ENCODE measurements around the gene SETD6. TPM values are rescaled to one million over a fixed set of nuclear protein-coding genes. Genes with fewer than 3 reads are reported as not detected.
"Not testable (repeated sequence)": the region's sequence is repeated elsewhere in the genome, so short reads cannot be mapped to it uniquely, and the experiment has no call there.

SETD6 gene
- total RNA-seq, 1 donor from 2014 or later, result 25.0 TPM

GRCh38 chr16:58563775-58564174, 48.5 kb downstream of the SETD6 start:
- peaks cover 49% of the 10 kb centered on the region for H4K20me1 ChIP-seq (ENCODE audit: low read depth)
- H3K4me3 ChIP-seq, result no peak overlapping the region
- Mint-ChIP-seq H3K36me3 (peaks cover 38% of the 10 kb centered on the region), H3K27me3 (ENCODE audit: insufficient read depth, low read depth) (no peaks in the 10 kb centered on the region), H3K4me3 (no peak overlapping the region), H3K4me1 (no peaks in the 10 kb centered on the region), H3K27ac (no peak overlapping the region), H3K9me3 (no peaks in the 10 kb centered on the region)
- no peak for DNase-seq (ENCODE audit: low spot score)
- peaks cover 81% of the 10 kb centered on the region for H3K79me2 ChIP-seq (ENCODE audit: low read depth)
- no peak overlapping the region for H3K9ac ChIP-seq
- TF ChIP-seq CTCF (IDR thresholded peaks at IDR 0.05) (no peak), EZH2phosphoT487 (IDR thresholded peaks at IDR 0.05) (no peak), EZH2 (IDR thresholded peaks at IDR 0.05) (no peak)
- H2AFZ ChIP-seq (replicated peaks), result no peak overlapping the region
- H3K36me3 ChIP-seq, result peaks cover 23% of the 10 kb centered on the region
- H3F3A ChIP-seq (ENCODE audit: low read depth), result peaks cover 10% of the 10 kb centered on the region
- no peak overlapping the region for H3K27ac ChIP-seq
- no peaks in the 10 kb centered on the region for H3K4me1 ChIP-seq
- H3K4me2 ChIP-seq, result no peak overlapping the region
- H3K9me3 ChIP-seq (ENCODE audit: low read depth), result no peaks in the 10 kb centered on the region
- H3K27me3 ChIP-seq, result no peaks in the 10 kb centered on the region

DNA sequence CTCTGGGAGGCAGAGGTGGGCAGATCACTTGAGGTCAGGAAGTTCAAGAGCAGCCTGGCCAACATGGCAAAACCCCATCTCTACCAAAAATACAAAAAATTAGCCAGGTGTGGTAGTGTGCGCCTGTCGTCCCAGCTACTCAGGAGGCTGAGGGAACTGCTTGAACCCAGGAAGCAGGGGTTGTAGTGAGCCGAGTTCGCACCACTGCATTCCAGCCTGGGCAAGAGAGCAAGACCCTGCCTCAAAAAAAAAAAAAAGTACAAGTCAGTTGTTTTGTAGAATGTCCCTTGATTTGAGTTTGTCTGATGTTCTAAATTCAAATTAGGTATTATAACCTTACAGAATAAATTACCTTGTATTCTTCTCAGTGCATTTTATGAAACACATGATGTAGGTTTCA, 50.4 kb downstream of the SETD6 start:
- not testable (repeated sequence) for H3K4me3 Mint-ChIP-seq; H3K4me1 Mint-ChIP-seq; H3K9me3 ChIP-seq (ENCODE audit: low read depth); H3K9me3 Mint-ChIP-seq; DNase-seq (ENCODE audit: low spot score); H3K4me1 ChIP-seq; H3K9ac ChIP-seq; H3F3A ChIP-seq (ENCODE audit: low read depth); H2AFZ ChIP-seq (replicated peaks); H3K27ac Mint-ChIP-seq; H3K4me3 ChIP-seq; H3K4me2 ChIP-seq; H3K27me3 Mint-ChIP-seq (ENCODE audit: insufficient read depth, low read depth); H3K27ac ChIP-seq; H3K27me3 ChIP-seq
- peaks cover 50% of the 10 kb centered on the region for H3K36me3 Mint-ChIP-seq
- H4K20me1 ChIP-seq (ENCODE audit: low read depth), result peaks cover 58% of the 10 kb centered on the region
- H3K36me3 ChIP-seq, result peaks cover 35% of the 10 kb centered on the region
- H3K79me2 ChIP-seq (ENCODE audit: low read depth), result peaks cover 93% of the 10 kb centered on the region

Small RNA genes lying within 50 kb of the gene (small RNA-seq; reads per million reads assigned to genes)
- not detected for gene RNU6-103P
- gene SNORA46, result 44.8 reads per million, percentile 98 among the genes with 10 or more reads in this experiment
- not detected for gene SNORA50A

Other genes starting within 250 kb of the SETD6 start
- gene PRSS54, start 220.5 kb upstream of the SETD6 start, total RNA-seq (ENCODE audit: low replicate concordance), result not detected in 2 replicates
- 11.4 and 13.4 TPM in 2 replicates for gene GINS3, start 123.0 kb upstream of the SETD6 start, total RNA-seq (ENCODE audit: low replicate concordance)
- 14.6 and 18.8 TPM in 2 replicates for gene NDRG4, start 15.4 kb upstream of the SETD6 start, total RNA-seq (ENCODE audit: low replicate concordance)
- gene CNOT1, start 114.3 kb downstream of the SETD6 start, total RNA-seq (ENCODE audit: low replicate concordance), result 222 and 241 TPM in 2 replicates
- 9.8 and 13.8 TPM in 2 replicates for gene SLC38A7, start 169.3 kb downstream of the SETD6 start, total RNA-seq (ENCODE audit: low replicate concordance)
- 77.2 and 91.6 TPM in 2 replicates for gene GOT2, start 218.8 kb downstream of the SETD6 start, total RNA-seq (ENCODE audit: low replicate concordance)